Stimulated activated CD4-positive, alpha-beta T cell treated with anti-CD3 and anti-CD28 coated beads, Interleukin-12 subunit alpha, Interleukin-12 subunit beta, amount 100 ng/mL, for 48 hours (primary cell): ENCODE measurements around the gene QKI.
"Not testable (repeated sequence)": the region's sequence is repeated elsewhere in the genome, so short reads cannot be mapped to it uniquely, and the experiment has no call there.

ENCODE experiments used
- DNase-seq, 3 donors: peaks; one replicate each; pipeline ENCODE4 v3.0.0-alpha.2; 2020; ENCODE audit warnings: low read depth in 2 of 3, low spot score in 1 of 3

Gene QKI

DNA sequence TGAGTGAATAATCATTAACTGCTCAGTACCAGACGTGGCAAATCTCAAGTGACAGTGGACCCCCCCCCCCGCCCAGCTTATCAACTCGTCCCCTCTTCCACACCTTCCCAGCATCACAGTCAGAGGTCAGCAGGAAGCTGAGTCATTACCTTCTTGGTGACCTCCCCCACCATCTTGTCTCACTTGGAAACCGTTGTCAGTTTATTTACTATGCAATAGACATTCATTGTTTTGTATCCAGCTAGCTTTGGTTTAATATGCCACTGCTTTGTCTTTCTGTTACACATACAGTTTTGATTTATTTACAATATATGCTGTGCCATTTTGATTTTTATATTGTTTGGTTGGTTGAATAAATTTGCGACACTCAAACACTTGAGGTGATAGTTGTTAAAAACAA is 158.1 kb downstream of the QKI start:
- DNase-seq = no peak

GRCh38 chr6:163573503-163574179 is 159.1 kb downstream of the QKI start:
- DNase-seq = no peak

- no peak for DNase-seq
Observed at GRCh38 chr6:163576114-163576513, 161.6 kb downstream of the QKI start.

GRCh38 chr6:163577404-163577803 is 162.9 kb downstream of the QKI start:
- no peak for DNase-seq

DNA sequence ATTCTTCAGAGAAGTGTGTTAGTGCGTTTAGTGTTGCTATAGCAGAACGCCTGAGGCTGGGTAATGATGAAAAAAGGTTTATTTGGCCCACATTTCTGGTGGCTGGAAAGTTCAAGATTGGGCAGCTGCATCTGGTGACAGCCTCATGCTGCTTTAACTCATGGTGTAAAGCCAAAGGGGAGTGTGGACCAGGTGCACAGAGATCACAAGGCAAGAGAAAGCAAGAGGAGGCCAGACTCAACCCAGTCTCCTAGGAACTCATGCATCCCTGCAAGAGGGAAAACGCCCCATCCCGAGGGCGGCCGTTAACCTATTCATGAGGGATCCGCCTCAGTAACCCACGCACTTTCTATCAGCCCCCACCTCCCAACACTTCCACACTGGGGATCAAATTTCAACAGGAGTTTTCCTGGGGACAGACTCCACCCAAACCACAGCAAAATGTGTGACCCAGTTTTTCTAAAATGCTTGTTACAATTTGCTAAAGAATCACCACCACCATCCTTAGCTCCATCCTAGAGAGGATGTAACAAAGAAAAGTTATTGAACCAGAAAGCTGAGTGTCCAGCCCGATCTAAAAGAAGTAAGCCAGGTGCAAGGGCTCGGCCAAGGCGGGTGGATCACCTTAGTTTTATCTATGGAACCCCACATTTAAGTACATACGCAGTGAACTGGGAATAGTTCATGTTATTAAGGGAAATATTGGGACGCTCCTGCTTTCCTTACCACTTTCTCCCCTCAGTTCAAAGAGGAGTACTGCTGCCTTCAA is 164.8 kb downstream of the QKI start:
- no peak for DNase-seq

- DNase-seq = no peak
Observed at GRCh38 chr6:163579880-163580295, 165.4 kb downstream of the QKI start.

- DNase-seq = no peak
Observed at GRCh38 chr6:163580311-163581030, 166.0 kb downstream of the QKI start.

GRCh38 chr6:163583558-163583957 is 169.0 kb downstream of the QKI start:
- no peak for DNase-seq

DNA sequence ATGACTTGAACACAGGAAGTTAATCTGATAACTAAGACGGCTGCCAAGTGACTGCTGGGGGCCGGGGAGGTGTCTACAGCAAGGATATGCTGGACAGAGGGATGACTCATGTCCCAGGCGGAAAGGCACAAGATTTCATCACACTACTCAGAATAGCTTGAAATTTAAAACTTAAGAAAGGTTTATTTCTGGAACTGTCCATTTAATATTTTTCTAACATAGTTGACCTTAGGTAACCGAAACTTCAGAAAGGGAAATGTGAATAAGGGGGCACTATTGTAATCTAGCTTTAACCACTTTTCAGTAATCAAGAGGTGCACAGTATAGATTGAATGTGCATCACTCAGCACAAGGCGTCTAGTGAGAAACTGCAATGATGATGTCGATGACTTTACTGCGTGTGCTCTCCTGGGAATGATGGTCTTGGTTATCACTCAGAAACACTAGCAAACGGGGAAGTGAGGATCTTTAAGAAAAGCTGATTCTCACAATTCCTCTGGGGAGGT is 171.5 kb downstream of the QKI start:
- no peak for DNase-seq

DNA sequence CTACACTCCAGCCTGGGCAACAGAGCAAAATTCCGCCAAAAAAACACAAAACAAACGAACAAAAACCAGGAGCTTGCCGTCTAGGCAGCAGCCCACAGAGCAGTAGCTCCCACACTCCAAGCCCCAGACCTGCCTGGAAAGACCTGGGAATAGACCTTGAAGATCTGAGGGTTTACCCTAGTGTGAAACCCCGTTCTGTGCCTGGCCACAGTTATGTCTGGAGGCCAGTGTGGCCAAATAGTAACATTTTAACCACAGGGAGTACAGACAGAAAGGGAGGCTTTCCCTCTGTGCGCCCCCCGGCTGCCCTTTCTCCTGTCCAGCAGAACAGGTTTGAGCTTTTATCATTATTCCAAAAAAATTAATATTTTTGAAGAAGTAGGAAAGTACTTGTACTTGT is 172.4 kb downstream of the QKI start:
- no peak for DNase-seq

- DNase-seq = no peak
Observed at GRCh38 chr6:163588220-163588919, 173.9 kb downstream of the QKI start.

DNA sequence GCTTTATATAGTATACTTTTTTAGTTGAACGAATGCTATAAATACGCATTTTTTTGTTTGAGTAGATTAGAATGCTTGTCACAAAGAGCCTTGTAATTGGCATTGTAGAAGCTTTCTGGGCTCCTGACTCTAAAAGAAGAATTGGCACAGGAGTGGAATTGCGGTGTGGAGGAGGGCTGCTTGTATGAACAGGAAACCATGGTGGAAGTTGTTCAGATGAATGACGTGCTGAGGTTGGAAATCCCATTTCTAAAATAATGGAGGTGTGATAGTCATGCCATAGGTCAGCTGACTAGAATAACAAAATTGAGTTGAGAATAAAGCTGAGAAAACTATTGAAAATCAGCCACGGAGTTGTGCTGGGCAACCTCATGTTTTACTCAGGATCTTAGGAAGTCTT is 174.9 kb downstream of the QKI start:
- no peak for DNase-seq

GRCh38 chr6:163590132-163590531 is 175.6 kb downstream of the QKI start:
- not testable (repeated sequence) for DNase-seq

DNA sequence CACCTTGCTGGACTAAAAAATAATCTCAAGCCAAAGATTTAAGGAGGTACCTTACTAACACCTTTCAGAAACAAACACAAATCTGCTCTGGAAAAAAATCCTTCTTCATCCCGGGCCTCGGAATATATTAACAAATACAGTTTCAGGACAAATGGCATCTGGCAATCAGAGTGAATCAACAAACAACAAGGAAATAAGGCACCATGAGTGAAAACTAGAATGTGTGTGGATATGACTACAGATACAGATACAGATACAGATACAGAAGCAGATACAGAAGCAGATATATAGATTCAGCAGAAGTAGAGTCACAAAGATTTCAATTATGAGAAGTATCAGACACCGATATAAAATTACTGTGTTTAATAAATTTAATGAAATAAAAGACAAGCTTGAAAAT is 178.4 kb downstream of the QKI start:
- no peak for DNase-seq

- DNase-seq = no peak
Observed at GRCh38 chr6:163596174-163596573, 181.7 kb downstream of the QKI start.

DNA sequence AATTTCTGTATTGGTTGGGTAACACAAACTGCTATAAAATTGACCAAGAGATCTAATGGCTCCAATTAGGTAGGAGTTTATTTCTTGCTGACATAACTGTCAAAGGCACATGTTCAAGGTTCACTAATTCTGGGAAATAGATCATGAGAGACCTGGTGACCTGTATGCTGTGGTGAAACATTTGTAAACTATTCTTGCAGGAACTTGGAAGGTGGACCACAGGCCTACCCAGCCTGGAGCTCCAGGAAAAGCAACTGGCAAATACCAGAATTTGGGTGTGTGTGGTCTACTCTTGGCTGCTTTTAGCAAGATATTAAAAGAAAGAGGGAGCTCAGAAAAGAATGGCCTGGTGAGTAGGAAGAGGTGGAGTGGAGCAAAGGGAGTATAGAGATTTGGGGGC is 184.6 kb downstream of the QKI start:
- DNase-seq = no peak

- no peak for DNase-seq
Observed at GRCh38 chr6:163599684-163600083, 185.2 kb downstream of the QKI start.

GRCh38 chr6:163600331-163600730 is 185.8 kb downstream of the QKI start:
- DNase-seq = no peak

- DNase-seq = no peak
Observed at GRCh38 chr6:163600781-163601180, 186.3 kb downstream of the QKI start.

DNA sequence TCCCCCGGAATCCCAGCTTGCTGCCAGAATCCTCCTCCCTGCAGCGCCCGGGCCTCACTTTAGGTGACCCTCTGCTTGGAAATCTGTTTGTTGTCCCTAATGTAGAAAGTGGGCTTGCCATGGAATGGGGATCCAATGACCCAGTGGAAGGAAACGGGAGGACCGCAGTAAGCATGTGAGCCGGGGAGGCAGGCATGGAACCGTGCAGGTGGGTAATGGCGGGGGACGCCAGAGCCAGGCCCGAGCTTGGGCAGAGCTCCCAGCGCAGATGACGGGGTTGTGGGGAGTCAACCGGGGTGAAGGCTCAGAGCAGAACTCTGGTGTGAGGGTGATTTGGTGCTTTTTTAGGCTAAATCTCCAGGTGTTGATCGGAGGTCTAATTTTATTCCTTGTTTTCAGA is 188.3 kb downstream of the QKI start:
- no peak for DNase-seq

DNA sequence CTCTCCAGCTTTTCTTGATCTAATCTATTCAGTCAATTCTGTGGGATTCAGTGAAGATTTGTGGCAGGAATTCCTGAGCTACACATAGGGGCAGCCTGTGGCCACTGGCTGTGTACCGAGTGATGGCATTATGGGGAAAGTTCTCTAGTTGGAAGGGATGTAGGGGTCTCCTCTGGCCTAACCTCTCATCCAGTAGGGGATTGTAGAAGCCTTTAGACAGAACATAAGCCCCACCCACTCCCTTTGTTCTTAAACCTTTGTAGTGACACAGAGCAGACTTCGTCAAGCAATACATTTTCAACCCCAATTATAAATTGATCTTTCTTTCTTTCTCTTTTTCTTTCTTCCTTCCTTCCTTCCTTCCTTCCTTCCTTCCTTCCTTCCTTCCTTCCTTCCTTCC is 188.9 kb downstream of the QKI start:
- no peak for DNase-seq
